ENCODE measurements around the gene KLHL17.
"Not testable (repeated sequence)": the region's sequence is repeated elsewhere in the genome, so short reads cannot be mapped to it uniquely, and the experiment has no call there.

KLHL17 gene

GRCh38 chr1:937521-937920, 22.9 kb upstream of the KLHL17 start:
- DNase-seq, result no peak

- DNase-seq, result no peak
These were observed 22.2 kb upstream of the KLHL17 start for GRCh38 chr1:938088-938683.

- DNase-seq, result no peak
These were observed 21.5 kb upstream of the KLHL17 start for GRCh38 chr1:938711-939489.

- no peak for DNase-seq
These were observed 20.8 kb upstream of the KLHL17 start for GRCh38 chr1:939511-940106.

- peak; percentile 90 for DNase-seq
These were observed 20.0 kb upstream of the KLHL17 start for GRCh38 chr1:940107-941014.

GRCh38 chr1:941015-941587, 19.3 kb upstream of the KLHL17 start:
- no peak for DNase-seq

- DNase-seq, result peak; percentile 95
These were observed 18.6 kb upstream of the KLHL17 start for GRCh38 chr1:941588-942383.

GRCh38 chr1:942411-942821, 18.0 kb upstream of the KLHL17 start:
- no peak for DNase-seq

GRCh38 chr1:942864-943533, 17.4 kb upstream of the KLHL17 start:
- DNase-seq, result peak; percentile 88

- DNase-seq, result no peak
These were observed 16.6 kb upstream of the KLHL17 start for GRCh38 chr1:943545-944340.

GRCh38 chr1:944341-945325, 15.8 kb upstream of the KLHL17 start:
- DNase-seq, result peak; percentile 89

GRCh38 chr1:945688-946556, 14.5 kb upstream of the KLHL17 start:
- no peak for DNase-seq

- not testable (repeated sequence) for DNase-seq
These were observed 13.6 kb upstream of the KLHL17 start for GRCh38 chr1:946811-947210.

GRCh38 chr1:947958-948357, 12.4 kb upstream of the KLHL17 start:
- DNase-seq, result no peak

GRCh38 chr1:950268-950667, 10.1 kb upstream of the KLHL17 start:
- DNase-seq, result no peak

GRCh38 chr1:950881-951280, 9.5 kb upstream of the KLHL17 start:
- DNase-seq, result no peak

GRCh38 chr1:951364-951763, 9.0 kb upstream of the KLHL17 start:
- DNase-seq, result no peak

- DNase-seq, result no peak
These were observed 8.2 kb upstream of the KLHL17 start for GRCh38 chr1:952201-952600.

Data from fibroblast of skin of abdomen (primary cell).